OCI-LY1 (cell line): ENCODE measurements around the gene GLDN.

Experiments
- CTCF ChIP-seq: fragments of 200-600 bp; sonication (generic), shearing (Covaris generic); IDR thresholded peaks from 2 replicates; pipeline ENCODE4 v1.5.1; 2017; ENCODE audit warnings: mild to moderate bottlenecking, antibody characterized with exemption, low read length, moderate library complexity, mixed read lengths
- EZH2 ChIP-seq: fragments of 200-600 bp; sonication (generic), shearing (Covaris generic); IDR thresholded peaks from 2 replicates; pipeline ENCODE4 v1.8.0; 2017; ENCODE audit warnings: borderline replicate concordance, mixed run types, mild to moderate bottlenecking, antibody characterized with exemption, low read length, moderate library complexity, mixed read lengths

DNA sequence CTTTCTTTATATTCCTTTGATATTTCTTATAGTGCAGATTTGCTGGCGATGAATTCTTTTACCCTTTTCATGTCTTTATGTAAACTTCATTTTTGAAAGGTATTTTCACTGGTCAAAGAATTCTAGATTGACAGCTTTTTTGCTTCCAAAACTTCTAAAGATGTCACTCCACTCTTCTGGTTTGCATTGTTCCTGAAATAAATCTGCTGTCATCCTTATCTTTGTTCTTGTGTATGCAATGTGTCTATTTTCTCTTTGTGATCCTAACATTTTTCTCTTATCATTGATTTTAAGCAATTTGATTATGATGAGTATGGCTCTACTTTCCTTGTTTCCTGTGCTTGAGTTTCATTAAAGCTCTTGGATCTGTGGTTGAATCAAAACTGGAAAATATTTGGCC lies 103.4 kb downstream of the GLDN start:
- TF ChIP-seq CTCF (no peak), EZH2 (no peak)
